Amygdala (tissue), 56 donors: ENCODE data around the gene PRSS1.
"Not testable (repeated sequence)": the region's sequence is repeated elsewhere in the genome, so short reads cannot be mapped to it uniquely, and the experiment has no call there.

Source experiments
- DNase-seq, 56 donors: peaks; one replicate each; lab custom pipeline; 2025; lab: John Stamatoyannopoulos, UW

PRSS1 gene

GRCh38 chr7:142749218-142749993 lies at the start of gene PRSS1:
Gene PRSS1, plus strand, starts transcription at chr7:142749472. Its CDS starts 13 bp downstream, at chr7:142749485.
- DNase-seq: no peak

DNA sequence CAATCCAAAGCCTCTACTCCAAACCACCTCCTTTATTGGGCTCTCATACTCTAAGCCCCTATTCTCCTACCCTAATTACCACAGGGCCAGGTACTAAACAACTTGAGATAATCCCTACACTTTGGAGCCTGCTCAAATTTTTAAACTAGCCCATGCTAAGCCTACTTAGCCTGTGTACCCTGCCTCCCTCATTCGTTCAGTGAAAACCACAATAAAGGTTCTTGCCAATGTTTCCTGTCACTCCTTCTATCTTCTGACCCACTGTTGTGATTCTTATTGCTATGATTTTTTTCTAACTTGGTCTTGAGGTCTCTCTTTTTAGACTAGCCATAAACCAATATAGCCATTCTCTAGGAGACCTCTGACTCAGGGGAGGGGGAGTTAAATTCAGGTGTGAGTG lies 48.3 kb upstream of the PRSS1 start:
- DNase-seq: not testable (repeated sequence)

GRCh38 chr7:142703655-142704305 lies 45.5 kb upstream of the PRSS1 start:
- no peak for DNase-seq

GRCh38 chr7:142708726-142709125 lies 40.5 kb upstream of the PRSS1 start:
- not testable (repeated sequence) for DNase-seq

DNA sequence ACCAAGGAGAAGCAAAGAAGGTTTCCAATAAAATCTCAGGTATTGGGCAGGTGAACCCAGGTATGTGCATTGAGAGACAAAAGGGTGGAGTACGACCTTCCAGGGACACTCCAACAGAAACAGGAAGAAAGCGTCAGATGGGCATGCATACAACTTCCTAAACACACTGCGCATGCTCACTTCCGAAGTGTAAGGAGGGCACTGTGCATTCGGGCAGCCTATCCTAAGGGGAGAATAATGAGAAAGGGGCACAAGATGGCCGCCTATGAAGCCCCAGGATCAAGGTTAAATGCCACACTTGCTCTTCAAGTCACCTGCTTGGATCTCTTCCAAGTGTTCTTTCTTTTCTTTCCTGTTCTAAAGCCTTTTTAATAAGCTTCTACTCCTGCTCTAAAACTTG lies 39.4 kb upstream of the PRSS1 start:
- no peak for DNase-seq

GRCh38 chr7:142711196-142711595 lies 38.1 kb upstream of the PRSS1 start:
- no peak for DNase-seq

- DNase-seq: no peak
These were observed 37.3 kb upstream of the PRSS1 start for GRCh38 chr7:142711746-142712616.

- no peak for DNase-seq
These were observed 36.7 kb upstream of the PRSS1 start for GRCh38 chr7:142712617-142712957.

- DNase-seq: no peak
These were observed 34.9 kb upstream of the PRSS1 start for GRCh38 chr7:142714375-142714774.

- no peak for DNase-seq
These were observed 32.7 kb upstream of the PRSS1 start for GRCh38 chr7:142716596-142716995.

DNA sequence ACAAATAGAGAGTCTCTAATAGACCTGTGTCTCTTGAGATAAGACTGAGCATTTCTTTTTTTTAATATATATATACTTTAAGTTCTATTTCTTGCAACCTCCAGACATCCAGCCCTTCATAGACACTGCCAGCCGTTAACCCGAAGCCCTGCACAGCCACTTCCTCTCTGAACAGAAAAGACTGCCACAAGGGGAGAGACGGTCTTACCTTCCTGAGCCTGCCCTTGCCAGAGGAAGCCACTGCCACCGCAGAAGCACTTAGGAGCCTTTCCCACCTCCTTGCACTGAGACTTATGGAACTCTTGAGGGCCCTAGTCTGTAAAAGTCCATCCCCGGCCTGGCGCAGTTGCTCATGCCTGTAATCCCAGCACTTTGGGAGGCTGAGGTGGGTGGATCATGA lies 31.8 kb upstream of the PRSS1 start:
- DNase-seq: no peak

DNA sequence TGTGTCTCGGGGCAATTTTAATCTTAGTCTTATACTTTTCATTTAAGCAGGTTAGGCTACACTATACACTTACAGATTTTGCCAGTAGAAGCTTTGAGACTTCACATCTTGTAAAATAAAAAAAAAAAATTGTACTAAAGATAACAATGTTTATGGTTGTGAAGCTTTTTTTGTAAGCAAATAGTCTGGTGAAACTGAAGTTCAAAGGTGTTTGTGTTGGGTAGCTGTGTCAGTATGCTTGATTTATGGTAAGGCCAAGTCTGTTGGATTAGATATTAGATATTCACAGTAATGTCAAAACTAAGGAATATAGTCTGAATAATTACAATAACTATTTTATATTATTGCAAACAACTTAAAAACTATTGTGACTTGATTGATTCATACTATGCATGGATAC lies 31.0 kb upstream of the PRSS1 start:
- no peak for DNase-seq

GRCh38 chr7:142720172-142720773 lies 29.0 kb upstream of the PRSS1 start:
- no peak for DNase-seq

DNA sequence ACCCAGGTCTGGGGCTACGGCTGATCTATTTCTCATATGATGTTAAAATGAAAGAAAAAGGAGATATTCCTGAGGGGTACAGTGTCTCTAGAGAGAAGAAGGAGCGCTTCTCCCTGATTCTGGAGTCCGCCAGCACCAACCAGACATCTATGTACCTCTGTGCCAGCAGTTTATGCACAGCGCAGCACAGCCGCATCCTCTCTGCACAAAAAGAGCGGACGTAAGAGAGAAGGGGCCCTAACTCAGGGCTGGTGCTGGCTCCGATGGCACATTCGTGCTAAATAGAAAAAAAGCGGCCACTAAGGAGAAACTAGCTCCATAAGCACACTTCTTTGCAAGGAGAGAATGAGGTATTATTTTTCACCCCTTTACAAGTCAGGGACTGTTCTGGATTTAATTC lies 28.3 kb upstream of the PRSS1 start:
- no peak for DNase-seq

DNA sequence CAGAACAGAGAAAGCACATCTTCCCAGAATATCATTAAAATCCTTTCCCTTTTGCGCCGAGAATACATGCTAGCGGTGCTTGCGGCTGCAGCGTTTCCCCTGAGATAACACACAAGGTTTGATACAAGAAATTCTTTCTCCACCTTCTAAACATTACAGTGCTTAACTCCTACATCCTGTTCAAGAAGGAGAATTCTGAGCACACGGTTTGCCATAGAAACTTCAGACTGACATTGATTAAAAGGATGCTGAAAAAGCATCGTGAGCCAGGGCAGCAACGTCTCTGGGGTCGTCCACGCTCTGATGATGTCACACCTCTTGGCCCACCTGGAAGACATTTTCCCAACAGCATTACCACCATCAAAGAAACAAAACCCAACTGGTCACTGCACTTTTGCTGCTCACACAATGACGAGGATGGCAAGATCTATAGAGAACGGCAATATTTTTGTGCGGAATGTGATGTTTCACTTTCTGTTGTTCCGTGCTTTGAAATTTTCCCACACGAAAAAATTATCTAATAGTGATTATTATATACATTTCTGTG lies 27.0 kb upstream of the PRSS1 start:
- no peak for DNase-seq

DNA sequence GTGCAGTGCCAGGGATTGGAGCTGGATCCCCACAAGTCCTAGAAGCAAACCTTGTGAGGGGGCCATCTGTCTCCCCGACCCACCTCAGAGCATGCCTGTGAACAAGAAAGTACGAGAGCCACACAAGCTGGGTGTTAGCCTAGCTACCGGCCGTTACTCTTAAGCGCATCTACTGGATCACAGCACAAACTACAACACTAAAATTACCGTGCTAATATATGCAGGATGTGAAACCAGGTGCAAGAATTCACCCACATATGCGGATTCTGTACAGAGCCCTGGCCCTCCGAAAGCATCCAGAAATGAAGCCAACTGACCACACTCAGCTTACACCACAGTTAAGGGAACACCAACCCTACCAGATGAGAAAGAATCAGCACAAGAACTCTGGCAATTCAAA lies 16.0 kb upstream of the PRSS1 start:
- no peak for DNase-seq

DNA sequence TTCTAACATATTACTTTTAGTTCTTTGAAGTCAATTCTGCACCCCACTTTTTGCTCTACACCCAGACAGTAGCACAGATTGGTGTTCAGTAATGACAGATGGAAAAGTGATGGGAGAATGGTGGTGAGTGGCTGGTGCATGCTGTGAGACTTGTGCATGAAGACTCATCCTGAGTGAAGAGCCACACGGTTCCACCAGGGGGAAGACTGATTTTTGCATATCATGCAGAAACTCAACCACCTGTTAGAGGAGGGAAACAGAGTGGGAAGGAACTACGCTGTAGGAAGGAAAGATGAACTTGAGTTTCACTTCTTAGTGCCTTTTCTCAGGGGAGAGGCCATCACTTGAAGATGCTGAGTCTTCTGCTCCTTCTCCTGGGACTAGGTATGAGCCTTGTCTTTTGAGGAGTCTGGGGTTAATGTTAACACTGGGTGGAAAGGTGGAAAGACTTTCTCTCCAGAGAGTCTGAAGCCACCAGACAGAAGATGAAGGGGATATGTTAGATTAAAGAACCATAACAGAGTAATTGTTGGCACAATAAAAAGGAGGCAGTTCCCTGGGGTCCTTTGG lies 9.3 kb upstream of the PRSS1 start:
- DNase-seq: no peak

DNA sequence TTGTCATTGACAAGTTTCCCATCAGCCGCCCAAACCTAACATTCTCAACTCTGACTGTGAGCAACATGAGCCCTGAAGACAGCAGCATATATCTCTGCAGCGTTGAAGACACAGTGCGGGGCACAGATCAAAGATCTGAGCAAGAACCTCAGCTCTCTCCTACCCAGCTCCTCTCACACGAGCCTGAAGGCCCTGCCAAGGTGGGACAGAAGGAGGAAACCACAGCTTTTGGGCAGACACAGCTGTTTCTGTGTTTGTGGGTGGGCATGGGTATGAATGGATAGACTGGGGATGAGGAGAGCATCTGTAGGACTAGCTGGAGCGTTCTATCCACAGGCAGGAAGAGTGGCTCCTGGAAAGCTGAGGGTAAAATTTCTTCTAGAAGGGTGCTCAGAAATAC lies 8.5 kb upstream of the PRSS1 start:
- DNase-seq: no peak

DNA sequence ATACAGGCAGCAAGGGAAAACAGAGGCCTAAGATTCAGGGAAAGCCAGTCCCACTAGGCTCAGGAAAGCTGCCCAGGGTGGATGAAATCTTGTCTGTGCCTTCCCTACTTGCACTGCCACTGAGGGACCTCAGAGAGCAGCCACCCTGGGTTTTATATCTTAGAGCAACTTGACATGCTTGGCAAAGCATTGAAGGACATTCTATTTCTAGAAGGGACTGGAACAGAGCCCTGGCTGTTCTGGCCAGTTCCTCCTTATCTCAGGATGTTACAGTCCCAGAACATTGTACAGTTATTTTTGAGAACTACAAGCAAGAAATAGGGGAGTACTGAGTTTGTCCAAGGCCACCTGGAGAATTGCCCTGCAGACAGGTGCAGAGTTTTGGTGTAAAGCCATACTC lies 7.3 kb upstream of the PRSS1 start:
- not testable (repeated sequence) for DNase-seq

DNA sequence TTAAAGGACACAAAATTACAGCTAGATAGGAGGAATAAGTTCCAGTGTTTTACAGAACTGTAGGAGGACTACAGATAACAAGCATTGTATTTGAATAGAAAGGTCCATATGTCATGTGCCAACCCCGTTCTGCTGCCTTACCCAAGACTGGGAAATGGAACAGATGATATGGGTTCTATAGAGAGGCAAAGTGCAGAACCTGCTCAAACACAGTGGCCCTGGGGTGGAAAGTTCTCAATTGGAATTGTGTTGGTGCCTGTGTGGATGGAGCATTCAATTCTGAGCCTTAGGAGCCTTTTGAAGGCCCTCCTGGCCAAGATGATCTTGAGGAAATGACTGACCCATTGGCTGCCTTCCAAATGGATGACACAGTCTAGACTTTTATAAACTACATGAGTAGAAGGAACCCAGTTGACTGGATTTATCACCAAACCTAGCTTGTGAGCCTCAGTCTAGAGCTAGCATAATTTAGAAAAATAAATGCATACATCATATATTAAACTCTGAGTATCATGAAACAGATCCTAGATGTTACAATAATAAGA lies 4.1 kb upstream of the PRSS1 start:
- no peak for DNase-seq
